ENCODE data around the gene SEC63.
A peak's percentile ranks its signal among the peaks of the same experiment; 100 is the strongest.
"Not testable (repeated sequence)": the region's sequence is repeated elsewhere in the genome, so short reads cannot be mapped to it uniquely, and the experiment has no call there.

Gene SEC63, protein sequence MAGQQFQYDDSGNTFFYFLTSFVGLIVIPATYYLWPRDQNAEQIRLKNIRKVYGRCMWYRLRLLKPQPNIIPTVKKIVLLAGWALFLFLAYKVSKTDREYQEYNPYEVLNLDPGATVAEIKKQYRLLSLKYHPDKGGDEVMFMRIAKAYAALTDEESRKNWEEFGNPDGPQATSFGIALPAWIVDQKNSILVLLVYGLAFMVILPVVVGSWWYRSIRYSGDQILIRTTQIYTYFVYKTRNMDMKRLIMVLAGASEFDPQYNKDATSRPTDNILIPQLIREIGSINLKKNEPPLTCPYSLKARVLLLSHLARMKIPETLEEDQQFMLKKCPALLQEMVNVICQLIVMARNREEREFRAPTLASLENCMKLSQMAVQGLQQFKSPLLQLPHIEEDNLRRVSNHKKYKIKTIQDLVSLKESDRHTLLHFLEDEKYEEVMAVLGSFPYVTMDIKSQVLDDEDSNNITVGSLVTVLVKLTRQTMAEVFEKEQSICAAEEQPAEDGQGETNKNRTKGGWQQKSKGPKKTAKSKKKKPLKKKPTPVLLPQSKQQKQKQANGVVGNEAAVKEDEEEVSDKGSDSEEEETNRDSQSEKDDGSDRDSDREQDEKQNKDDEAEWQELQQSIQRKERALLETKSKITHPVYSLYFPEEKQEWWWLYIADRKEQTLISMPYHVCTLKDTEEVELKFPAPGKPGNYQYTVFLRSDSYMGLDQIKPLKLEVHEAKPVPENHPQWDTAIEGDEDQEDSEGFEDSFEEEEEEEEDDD

GRCh38 chr6:107957909-107958688 lies at the start of gene SEC63:
TSS of gene SEC63 (minus strand) at chr6:107958208. CDS start at chr6:107958009, 199 bp downstream.
- FAIRE-seq = no peak

DNA sequence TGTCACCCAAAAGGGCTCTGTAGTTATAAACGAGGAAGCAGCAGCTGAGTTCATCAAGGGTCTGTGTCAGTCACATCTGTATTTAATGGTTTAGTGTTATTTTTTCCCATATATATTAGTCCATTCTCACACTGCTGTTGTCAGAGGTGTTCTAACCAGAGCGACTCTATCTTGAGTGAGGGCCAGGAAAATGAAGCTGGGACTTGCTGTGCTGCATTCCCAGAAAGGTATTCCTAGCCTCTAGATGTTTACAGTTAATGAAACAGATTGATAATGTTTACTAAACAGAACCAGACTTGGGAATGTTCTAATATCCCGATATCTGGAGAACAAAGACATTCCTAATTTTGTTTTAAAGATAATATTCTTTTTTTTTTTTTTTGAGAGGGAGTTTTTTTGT lies 48.0 kb upstream of the SEC63 start:
- no peak for FAIRE-seq

DNA sequence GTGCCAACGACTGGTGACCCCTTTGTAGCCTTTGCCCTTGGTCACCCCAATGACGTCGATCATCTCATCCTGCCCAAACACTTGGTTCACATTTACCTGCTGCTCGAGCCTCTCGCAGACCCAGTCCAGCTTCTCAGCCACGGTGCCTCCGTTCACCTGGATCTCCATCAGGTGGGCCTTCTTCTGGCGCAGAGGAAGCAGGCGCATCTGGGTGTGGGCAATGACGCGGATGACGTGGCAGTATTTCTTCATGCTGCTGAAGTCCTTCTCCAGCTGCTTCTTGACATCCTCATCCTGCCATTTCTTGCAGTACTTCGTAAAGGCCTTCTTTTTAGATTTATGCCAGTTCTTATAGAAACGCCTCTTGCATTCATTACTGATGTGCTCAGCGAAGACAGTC lies 46.9 kb upstream of the SEC63 start:
- no peak for FAIRE-seq

GRCh38 chr6:108002365-108003221 lies 44.6 kb upstream of the SEC63 start:
- FAIRE-seq = peak; percentile 93

GRCh38 chr6:108001696-108002231 lies 43.8 kb upstream of the SEC63 start:
- FAIRE-seq = no peak

DNA sequence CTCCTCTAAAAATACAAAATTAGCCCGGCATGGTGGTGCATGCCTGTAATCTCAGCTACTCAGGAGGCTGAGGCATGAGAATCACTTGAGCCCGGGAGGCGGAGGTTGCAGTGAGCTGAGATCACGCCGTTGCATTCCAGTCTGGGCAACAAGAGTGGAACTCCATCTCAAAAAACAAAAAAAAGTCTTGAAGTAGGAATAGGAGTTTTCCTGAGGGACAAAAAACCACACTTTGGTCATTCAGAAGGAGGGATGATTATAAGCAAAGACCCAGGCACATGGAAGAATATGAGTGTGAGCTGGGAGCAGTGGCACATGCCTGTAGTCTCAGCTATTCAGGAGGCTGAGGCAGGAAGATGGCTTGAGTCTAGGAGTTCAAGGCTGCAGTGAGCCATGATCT lies 42.3 kb upstream of the SEC63 start:
- FAIRE-seq = not testable (repeated sequence)

- FAIRE-seq = no peak
Measured at GRCh38 chr6:107999341-107999740, 41.3 kb upstream of the SEC63 start.

- no peak for FAIRE-seq
Measured at GRCh38 chr6:107991772-107992550, 34.0 kb upstream of the SEC63 start.

DNA sequence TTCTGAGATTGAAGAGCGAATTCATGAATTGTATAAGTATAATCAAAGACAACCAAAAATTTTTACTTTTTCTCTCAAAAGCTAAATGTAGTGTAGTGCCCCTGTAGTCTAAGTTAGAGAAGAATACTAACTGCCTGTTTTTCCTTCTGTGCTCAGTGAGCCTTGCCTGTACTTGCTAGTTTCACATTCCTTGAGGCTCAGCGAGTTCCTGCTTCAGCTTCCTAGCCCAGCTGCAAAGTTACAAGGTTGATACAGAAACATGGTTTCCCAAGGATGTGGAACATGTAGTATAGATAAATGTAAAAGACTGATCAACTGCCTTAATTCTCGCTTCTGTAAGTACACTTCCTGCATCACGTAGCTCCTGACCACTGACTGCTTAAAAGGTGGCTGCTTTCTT lies 33.1 kb upstream of the SEC63 start:
- FAIRE-seq = no peak

DNA sequence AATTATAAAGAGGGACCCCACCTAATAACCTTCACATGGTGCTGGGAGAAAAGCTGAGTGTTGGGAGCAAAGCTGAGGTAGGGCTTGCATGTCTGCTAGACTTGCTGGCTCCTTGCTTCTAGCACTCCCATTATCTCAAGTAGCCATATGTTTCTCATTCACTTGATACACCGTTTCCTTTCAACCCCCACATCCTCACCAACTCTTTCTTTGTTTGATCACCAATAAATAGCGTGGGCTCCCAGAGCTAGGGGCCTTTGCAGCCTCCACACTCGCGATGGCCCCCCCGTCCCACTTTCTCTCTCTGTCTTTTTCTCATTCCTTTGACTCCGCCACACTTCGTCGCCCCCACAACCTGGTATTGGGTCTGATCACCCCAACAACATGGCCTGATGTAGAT lies 32.6 kb upstream of the SEC63 start:
- FAIRE-seq = not testable (repeated sequence)

DNA sequence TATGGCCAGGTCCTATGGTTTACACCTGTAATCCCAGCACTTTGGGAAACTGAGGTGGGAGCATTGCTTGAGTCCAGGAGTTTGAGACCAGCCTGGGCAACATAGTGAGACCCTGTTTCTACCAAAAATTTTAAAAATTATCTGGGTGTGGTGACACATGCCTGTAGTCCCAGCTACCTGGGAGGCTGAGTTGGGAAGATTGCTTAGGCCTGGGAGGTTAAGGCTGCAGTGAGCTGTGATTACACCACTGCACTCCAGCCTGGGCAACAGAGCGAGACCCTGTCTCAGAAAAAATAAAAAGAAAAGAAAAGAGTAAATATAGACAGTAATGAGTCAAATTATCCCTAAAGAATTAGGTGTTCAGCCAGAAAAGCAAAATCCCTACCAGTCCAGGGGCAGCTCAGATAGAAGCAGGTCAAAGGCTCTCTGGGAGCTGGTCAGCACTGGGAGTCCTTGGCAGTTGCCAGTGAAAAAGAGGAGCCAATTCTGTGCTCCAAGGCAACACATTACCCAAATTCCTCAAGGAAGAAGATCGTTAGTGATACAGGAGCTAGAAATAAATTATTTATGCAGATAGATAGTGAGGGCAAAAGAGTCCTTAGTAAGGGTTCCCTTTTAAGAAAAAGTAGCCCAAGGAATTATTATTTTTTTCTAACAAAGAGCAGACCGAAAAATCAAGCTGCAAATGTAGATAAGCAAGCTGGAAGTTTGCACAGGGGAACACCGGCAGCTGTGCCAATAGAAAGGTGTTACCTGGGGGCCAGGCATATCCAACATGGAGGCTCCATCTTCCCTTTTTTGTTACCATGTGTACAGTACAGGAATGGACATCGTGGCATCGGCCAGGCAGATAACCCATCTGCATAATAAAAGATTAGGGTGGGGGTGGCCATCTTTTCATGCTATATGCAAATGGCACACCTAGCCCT lies 31.4 kb upstream of the SEC63 start:
- no peak for FAIRE-seq

- no peak for FAIRE-seq
Measured at GRCh38 chr6:107988570-107988969, 30.6 kb upstream of the SEC63 start.

GRCh38 chr6:107987805-107988204 lies 29.8 kb upstream of the SEC63 start:
- FAIRE-seq = no peak

DNA sequence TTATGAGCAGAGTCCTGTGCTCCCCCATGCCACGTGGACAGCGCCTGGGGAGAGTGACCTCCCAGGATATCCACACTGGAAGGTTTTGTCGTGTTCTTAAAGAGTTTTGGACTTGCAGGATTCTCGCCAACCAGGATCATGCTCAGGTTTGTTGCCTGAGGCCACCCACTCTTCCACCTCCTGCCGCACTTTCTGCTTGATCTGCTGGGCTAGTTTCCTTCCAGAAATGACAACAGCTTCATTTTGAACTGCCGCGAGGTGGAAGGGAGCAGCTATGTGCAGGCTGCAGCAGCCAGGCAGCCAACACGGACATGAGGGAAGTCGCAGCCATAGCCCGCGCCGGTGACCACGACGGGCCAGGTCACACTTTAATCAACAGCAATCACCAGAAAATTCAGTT lies 27.7 kb upstream of the SEC63 start:
- no peak for FAIRE-seq

DNA sequence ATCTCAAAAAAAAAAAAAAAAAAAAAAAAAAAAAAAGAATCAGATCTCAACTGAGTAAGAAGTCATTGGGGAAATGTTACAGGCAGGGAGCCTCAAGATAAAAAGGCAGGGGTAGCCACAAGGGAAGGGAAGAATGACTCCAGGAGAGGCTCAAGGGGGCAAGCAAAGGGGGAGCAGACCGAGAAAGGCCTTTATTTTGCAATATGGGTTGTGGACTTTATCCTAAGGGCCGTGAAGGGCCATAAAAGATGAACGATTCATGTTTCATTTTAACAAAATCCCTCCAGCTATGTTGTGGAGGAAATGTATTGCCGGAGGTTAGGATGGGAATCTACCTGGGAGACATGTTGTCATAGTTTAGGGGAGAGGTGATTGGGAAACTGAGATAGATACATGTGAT lies 25.8 kb upstream of the SEC63 start:
- FAIRE-seq = no peak

GRCh38 chr6:107982486-107982885 lies 24.5 kb upstream of the SEC63 start:
- FAIRE-seq = no peak

- FAIRE-seq = no peak
Measured at GRCh38 chr6:107981695-107982094, 23.7 kb upstream of the SEC63 start.

DNA sequence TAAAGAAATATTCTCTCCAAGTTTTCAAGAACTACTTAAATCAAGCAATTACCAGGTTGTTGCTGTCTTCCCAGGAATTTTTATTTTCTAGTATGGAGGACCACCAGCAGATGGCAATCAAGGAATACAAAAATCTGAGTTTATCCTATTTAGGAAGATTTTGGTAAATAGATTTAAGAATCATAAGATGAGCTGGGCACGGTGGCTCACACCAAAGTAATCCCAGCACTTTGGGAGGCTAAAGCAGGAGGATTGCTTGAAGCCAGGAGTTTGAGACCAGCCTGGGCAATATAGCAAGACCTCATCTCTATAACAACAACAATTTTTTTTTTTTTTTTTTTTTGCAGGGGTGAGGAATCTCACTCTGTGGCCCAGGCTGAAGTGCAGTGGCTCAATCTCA lies 19.3 kb upstream of the SEC63 start:
- FAIRE-seq = peak; percentile 81

GRCh38 chr6:107976155-107976783 lies 18.3 kb upstream of the SEC63 start:
- FAIRE-seq = no peak

GRCh38 chr6:107973594-107973993 lies 15.6 kb upstream of the SEC63 start:
- FAIRE-seq = no peak
